GM12875 (cell line): Measurements from ENCODE around the gene C17orf78.

Experiments
- H3K4me3 ChIP-seq: one replicate; pipeline ENCODE4 v1.5.1; 2011; ENCODE audit warnings: low read depth, low read length, control low read depth
- CTCF ChIP-seq: IDR thresholded peaks from 2 replicates; pipeline ENCODE4 v1.5.1; 2011; ENCODE audit warnings: low read depth, mild to moderate bottlenecking, control low read depth, inconsistent platforms, low read length, moderate library complexity, borderline replicate concordance; ENCODE audit not compliant: insufficient read depth

C17orf78 gene

GRCh38 chr17:37389160-37389559 lies 13.4 kb downstream of the C17orf78 start:
- TF ChIP-seq CTCF, result no peak
- H3K4me3 ChIP-seq, result no peak overlapping the region

DNA sequence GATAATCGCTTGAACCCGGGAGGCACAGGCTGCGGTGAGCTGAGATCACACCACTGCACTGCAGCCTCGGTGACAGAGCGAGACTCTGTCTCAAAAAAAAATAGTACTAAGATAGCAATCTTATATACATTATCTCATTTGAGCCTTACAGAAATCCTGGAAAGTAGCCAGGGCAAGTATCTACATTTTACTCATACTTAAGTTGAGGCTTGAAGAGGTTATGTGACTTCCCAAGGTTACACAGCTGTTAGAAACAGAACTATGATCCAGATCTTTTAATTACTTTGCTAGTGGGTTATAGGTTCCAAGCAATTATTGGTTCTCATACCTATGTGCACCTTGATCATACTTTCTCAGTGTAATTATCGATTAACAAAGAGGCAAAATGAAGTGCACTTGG lies 15.4 kb downstream of the C17orf78 start:
- H3K4me3 ChIP-seq, result no peak overlapping the region
- no peak for TF ChIP-seq CTCF

- no peak overlapping the region for H3K4me3 ChIP-seq
- TF ChIP-seq CTCF, result no peak
Measured at GRCh38 chr17:37392024-37392590, 16.3 kb downstream of the C17orf78 start.

- TF ChIP-seq CTCF, result no peak
- no peak overlapping the region for H3K4me3 ChIP-seq
Measured at GRCh38 chr17:37393352-37393751, 17.6 kb downstream of the C17orf78 start.

- TF ChIP-seq CTCF, result no peak
Measured at GRCh38 chr17:37399265-37399803, 23.5 kb downstream of the C17orf78 start.

DNA sequence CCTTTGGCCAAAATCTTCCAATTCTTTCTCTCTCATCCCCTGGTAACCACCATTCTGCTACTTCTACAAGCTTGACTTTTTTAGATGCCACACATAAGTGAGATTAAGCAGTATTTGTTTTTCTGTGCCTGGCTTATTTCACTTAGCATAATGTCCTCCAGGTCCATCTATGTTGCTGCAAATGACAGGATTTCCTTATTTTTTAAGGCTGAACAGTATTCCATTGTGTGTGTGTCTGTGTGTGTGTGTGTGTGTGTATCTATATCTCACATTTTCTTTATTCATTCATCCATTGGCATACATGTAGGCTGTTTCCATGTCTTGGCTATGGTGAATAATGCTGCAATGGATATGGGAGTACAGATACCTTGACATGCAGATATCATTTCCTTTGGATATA lies 24.7 kb downstream of the C17orf78 start:
- no peak overlapping the region for H3K4me3 ChIP-seq

More at GRCh38 chr17:37399265-37399803, 23.5 kb downstream of the C17orf78 start:
- no peak overlapping the region for H3K4me3 ChIP-seq

DNA sequence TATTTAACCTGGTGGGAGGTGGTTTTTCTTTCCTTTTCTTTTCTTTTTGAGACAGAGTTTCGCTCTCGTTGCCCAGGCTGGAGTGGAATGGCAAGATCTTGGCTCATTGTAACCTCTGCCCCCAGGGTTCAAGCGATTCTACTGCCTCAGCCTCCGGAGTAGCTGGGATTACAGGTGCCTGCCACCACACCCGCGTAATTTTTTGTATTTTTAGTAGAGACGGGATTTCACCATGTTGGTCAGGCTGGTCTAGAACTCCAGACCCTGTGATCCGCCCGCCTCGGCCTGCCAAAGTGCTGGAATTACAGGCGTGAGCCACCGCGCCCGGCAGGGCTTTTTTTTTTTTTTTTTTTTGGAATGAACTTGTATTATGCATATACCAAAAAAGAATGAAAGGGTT lies 29.7 kb downstream of the C17orf78 start:
- peak overlapping the region; percentile 91 for H3K4me3 ChIP-seq

More for the DNA sequence above, 24.7 kb downstream of the C17orf78 start:
- TF ChIP-seq CTCF, result no peak
